GM23248 (cell line): ENCODE measurements around the gene CPNE2.

Experiments used
- EZH2 ChIP-seq: fragments of 200-600 bp; sonication (generic); IDR thresholded peaks from 2 replicates; pipeline ENCODE4 v1.6.1; 2018; ENCODE audit warnings: antibody characterized with exemption, mild to moderate bottlenecking; ENCODE audit not compliant: insufficient read depth, poor library complexity, severe bottlenecking
- EZH2phosphoT487 ChIP-seq: fragments of 200-600 bp; sonication (generic); IDR thresholded peaks from 2 replicates; pipeline ENCODE4 v1.6.1; 2018; ENCODE audit warnings: antibody characterized with exemption, moderate library complexity, mild to moderate bottlenecking, low read depth; ENCODE audit not compliant: insufficient read depth

DNA sequence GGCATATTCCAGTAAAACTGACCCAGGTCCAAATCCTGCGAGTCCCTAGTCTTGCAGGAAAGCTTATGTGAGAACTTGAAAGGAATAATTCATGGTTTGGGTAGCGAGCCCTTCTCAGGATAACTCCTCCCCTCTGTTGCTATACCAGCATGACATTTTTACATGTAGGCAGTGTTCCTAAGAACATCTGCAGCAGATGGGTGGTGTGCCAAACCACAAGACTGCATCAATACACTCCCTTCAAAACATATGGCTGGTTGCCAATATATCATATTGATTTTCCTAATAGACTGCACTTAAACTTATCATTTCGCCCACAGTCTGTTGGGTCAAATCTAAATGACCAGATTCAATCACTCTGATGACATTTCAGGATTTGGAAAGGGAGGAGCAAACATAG is 73.6 kb downstream of the CPNE2 start:
- no peak for TF ChIP-seq EZH2
- TF ChIP-seq EZH2phosphoT487, result no peak
